ENCODE data around the gene FARP1.

The FARP1 gene

DNA sequence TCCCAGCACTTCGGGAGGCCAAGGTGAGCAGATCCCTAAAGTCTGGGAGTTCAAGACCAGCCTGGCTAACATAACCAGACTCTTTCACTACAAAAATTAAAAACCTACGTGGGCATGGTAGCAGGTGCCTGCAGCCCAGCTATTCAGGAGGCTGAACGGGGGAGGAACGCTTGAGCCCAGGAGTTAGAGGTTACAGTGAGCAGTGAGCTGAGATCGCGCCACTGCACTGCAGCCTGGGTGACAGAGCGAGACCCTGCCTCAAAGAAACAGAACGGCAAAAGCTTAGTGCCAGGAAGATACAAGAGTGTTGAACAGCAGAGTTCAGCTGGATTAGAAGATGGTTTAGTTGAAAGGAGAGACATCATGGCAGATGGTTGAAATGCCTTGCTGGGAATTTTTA is 58.3 kb downstream of the FARP1 start:
- DNase-seq (ENCODE audit: low read depth in 2 of 2, low spot score in 1 of 2) = no peak

DNA sequence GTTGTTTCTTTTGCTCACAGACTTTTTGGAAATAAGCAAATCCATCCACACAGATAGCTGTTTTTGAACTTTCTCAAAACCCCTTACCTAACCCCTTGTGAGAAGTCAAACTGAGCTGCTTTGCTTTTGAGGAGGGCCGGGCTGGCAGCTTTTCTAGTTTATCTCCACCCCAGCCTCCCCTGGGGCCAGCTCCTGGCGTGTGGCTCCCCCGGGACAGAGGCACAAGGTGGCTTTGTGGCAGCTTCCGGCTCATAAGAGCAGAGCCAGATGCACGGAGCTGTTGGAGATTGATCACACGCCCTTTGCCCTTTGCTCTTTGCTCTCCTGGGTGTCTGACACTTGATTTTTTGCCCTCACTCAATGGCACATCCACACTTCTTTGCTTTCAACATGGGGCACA is 59.1 kb downstream of the FARP1 start:
- no peak for DNase-seq (ENCODE audit: low read depth in 2 of 2, low spot score in 1 of 2)

DNA sequence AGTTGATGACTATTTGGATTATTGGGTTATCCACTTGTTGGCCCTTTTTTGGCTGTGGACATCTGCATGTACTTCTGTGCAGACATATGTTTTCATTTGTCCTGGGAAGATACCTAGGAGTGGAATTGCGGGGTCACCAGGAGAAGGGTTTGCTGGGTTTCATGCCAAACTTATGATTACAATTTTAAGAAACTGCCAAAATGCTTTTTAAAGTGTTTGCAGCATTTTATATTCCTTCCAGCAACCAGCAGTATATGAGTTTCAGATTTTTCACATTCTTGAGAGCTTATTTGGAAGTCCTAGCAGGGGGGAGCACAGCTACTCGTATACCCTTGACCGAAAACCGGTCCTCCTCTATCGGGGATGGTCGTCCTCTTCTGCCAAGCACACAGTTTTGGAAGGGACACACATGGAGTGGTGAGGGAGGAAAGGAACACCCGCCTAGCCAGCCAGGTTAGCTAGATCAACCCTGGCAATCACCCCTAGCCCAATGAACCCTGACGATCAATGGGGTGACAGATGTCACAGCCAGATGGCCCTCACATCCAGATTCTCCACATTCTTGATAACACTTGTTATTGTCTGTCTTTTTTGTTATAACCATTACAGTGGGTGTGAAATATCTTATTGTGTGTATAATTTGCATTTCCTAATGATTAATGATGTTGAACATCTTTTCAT is 60.9 kb downstream of the FARP1 start:
- DNase-seq (ENCODE audit: low read depth in 2 of 2, low spot score in 1 of 2) = no peak

DNA sequence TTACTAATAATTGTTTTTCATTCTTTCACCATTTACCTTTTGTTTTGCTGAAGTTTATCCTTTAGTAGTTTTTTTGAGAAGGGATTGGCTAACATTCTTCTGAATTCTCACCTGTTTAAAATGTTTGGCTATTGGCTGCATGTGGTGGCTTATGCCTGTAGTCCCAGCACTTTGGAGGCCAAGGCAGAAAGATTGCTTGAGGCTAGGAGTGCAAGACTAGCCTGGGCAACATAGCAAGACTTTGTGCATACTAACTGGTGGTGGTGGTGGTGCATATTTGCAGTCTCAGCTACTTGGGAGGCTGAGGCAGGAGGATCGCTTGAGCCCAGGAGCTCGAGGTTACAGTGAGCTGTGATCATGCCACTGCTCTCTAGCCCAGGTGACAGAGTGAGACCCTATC is 61.7 kb downstream of the FARP1 start:
- no peak for DNase-seq (ENCODE audit: low read depth in 2 of 2, low spot score in 1 of 2)

DNA sequence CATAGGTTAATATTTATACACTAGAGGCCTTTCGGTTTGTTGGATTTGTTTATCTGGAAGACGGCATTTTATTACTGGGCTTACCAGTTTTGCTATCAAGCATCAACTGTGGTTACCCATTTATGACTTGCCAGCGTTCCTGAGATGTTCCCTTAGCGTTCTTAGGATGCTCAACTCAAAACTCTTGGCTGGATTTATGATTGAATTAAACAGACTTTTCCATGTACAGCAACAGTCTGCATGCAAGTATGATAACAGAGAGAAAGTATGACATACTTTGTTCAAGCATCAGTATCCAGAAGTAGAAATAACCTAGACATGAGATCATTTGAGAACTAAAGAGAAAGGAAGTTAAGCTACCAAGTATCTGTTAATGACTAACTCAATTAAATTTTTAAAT is 64.1 kb downstream of the FARP1 start:
- DNase-seq (ENCODE audit: low read depth in 2 of 2, low spot score in 1 of 2) = no peak

DNA sequence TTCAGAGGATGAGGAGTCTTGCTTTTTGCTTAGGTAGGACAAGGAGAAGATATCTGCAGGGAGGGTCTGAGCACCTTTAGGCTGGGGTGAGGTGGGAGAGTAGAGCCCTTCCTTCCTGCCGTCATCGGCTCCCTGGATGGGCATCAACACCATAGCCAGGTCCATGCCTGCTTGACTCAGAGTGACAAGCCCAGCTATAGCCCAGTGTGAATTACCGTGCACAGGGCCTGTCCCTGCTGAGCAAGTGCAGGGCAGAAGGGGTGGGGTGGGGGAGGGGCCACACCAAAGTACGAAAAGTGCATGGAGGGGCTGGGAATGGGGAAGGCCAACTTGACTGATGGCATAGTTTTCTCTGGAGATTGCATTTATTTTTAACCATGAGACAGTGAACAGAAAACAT is 64.5 kb downstream of the FARP1 start:
- no peak for DNase-seq (ENCODE audit: low read depth in 2 of 2, low spot score in 1 of 2)

DNA sequence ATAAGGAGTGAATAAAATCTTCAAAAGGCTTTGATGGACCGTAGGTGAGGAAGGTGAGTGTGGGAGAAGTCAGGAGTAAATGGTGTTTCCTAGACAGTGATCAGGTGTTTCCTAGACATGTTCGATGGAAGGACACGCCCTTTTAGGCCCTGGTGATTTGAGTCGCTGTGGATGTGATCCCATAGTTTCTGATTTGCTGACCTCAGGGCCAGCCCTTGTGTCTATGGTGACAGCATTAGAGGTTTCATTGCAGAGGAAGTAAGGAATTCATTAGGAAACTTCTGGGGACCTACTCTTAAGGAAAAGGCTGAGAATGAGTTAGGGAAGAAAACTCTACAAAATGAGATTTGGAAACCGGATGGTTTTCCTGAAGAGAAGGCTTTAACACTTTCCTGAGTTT is 65.7 kb downstream of the FARP1 start:
- DNase-seq (ENCODE audit: low read depth in 2 of 2, low spot score in 1 of 2) = no peak

DNA sequence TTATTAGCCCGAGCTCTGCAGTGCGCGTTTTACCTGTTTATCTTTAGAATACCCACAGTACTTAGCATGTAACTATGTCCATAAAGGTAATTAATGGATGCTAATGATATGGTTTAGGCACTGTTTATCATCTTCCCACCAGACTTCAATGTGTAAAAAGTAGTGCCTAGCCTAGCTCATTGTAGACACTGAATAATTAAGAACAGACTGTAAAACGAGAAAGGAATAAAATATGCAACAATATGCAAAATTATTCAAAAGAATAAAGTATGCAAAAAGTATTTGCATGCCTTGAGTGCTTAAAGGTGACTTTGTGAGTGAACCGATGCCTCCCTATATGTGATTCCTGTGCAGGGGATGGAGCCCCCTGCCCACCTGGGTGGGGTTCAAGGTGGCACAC is 69.9 kb downstream of the FARP1 start:
- no peak for DNase-seq (ENCODE audit: low read depth in 2 of 2, low spot score in 1 of 2)

DNA sequence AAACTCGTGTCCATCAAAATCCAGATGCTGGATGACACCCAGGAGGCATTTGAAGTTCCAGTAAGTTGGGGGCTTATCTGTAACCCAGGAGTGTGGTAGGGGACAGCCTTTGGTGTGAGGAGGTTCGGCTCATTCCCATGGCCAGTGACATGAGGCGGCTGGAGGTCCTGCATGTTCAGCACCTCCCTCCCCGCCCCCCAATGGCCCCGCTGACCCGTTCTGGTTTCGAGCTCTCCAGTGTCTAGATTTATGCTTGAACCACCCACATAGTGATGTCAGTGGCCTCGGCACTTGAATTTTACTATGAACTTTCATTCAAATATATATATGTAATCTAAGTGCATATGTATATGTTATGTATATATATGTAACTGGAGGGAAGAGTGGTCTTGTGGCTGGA is 70.5 kb downstream of the FARP1 start:
- DNase-seq (ENCODE audit: low read depth in 2 of 2, low spot score in 1 of 2) = no peak

DNA sequence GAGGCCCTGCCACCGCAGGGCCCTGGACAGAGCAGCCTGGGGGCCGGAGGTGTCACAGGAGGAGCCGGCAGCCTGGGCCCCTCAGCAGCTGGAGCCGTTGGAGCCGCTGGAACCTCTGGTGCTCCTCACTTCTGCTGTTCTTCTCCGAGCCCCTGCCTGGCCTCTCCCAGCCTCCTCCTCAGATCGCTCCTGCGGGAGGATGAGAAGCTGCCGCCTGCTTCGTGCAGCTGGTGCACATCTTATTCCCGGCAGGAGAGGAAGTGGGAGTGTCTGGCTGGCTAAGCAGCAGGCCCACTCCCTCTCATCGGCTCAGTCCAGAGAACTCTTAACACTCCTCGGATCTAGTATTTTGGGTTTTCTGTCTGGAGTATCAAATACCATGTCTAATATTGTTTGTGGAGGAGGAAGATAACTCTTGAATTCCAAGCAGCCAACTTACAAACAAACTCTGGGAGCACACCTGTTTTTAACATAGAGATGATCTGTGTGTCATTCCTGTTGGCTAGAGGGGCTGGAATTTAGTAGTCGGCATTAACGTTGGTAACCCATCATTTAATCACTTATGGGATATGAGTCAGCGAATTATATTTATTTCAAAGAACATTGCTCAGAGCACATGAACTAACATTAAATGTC is 71.2 kb downstream of the FARP1 start:
- DNase-seq (ENCODE audit: low read depth in 2 of 2, low spot score in 1 of 2) = no peak

DNA sequence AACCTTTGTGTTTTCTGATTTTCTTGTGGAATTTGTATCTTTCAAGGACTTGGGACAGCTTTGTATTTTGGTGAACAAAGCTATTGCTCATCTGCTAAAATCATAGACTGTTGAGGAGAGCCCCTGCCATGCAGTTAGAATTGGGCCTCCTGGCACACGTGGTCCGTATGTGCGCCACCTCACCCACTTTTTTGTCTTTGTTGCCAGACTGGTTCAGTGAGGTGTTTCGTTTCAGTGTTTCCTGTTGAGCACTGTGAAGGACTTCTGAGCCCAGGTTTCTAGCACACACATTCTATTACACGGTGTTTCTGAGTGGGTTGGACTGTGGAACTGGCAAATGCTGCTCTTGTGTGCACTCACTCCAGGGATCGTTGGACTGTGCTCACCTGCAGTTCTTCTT is 71.8 kb downstream of the FARP1 start:
- no peak for DNase-seq (ENCODE audit: low read depth in 2 of 2, low spot score in 1 of 2)

DNA sequence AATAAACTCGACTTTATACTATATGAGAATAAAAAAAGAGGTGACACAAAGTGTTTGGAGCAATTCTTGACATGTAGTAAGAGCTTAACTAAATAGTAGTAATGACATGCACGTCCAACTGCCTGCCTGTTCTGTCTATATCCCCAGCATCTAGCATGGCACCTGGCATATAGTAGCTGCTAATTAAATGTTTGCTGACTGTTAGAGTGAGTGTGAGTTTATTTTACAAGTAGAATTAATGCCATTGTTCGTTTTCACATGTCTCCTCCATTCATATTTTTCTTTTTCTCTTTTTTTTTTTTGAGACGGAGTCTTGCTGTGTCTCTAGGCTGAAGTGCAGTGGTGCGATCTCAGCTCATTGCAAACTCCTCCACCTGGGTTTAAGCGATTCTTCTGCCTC is 72.6 kb downstream of the FARP1 start:
- DNase-seq (ENCODE audit: low read depth in 2 of 2, low spot score in 1 of 2) = no peak

DNA sequence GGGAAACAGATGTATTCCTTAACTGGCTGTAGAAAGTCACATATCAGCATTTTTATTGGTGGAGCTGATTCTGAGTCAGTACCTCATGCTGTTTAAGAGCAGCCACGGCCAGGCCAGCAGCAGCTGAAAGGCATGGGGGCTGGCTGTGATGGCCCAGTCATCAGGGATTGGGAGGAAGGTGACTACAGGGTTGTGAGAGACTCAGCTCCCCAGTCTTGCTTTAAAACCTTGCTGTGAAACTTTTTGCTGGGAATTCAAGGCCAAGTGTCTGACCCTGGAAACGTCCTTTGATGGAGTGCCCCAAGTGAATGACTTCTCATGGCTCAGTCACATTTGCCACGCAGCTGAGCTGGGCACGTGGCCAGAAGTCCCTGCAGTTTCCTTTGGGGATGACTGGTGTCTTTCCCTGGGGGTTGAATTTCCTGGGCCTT is 73.3 kb downstream of the FARP1 start:
- DNase-seq (ENCODE audit: low read depth in 2 of 2, low spot score in 1 of 2) = no peak

DNA sequence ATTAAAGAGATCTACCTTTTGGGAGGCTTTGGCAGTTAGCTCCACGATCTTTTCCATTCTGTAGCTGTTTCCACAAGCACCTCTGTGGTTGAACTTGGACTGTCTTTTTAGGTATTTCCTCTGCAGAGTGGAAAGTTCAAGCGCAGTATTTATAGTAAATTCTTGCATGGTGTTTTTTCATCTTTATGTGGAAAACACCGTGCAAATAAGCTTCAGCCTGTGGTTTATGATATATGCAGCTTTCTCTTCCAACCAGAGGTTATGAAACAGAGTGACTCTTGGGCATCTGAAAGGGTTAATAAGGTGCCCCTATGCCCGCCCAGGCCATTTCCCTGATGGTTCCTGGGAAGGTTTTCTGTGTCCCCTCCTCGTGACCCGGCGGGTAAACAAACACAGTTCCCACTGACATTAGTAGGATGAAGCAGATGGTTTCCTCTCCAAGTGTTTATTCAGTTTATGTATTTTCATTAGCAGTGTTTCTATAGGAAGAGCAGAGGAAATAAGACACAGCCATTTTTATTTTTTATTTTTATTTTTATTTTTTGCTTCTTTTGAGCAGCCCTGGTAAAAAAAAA is 73.9 kb downstream of the FARP1 start:
- no peak for DNase-seq (ENCODE audit: low read depth in 2 of 2, low spot score in 1 of 2)

DNA sequence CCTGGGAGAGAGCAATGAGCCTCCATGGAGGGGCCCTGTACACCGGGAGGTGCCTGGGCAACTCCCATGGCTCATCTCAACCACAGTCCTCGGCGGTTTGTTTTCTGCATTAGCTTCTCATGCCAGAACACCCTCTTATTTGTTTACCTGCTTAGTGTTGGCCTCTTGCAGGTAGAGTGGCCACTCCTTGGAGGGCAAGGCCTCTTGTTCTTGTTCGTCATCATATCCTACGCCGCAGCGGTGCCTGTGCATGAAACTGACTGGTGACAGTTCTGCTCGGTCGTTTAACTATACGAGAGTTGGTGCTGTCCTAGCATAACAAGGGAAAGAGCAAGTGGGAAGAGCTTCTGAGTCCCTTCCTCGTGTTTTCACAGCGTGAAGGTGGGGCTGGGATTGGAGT is 74.7 kb downstream of the FARP1 start:
- DNase-seq (ENCODE audit: low read depth in 2 of 2, low spot score in 1 of 2) = no peak

DNA sequence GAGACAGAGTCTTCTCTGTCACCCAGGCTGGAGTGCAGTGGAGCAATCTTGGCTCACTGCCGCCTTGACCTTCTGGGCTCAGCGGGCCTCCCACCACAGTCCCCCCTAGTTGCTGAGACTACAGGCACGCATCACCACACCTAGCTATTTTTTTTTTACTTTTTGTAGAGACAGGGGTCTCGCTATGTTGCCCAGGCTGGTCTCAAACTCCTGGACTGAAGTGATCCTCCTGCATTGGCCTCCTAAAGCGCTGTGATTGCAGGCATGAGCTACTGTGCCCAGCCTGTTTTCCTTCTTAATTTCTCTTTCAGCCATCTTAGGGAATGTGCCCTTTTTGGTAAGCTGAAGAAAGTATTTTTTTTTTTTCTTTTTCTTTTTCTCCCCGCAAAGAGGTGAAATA is 76.8 kb downstream of the FARP1 start:
- no peak for DNase-seq (ENCODE audit: low read depth in 2 of 2, low spot score in 1 of 2)

DNA sequence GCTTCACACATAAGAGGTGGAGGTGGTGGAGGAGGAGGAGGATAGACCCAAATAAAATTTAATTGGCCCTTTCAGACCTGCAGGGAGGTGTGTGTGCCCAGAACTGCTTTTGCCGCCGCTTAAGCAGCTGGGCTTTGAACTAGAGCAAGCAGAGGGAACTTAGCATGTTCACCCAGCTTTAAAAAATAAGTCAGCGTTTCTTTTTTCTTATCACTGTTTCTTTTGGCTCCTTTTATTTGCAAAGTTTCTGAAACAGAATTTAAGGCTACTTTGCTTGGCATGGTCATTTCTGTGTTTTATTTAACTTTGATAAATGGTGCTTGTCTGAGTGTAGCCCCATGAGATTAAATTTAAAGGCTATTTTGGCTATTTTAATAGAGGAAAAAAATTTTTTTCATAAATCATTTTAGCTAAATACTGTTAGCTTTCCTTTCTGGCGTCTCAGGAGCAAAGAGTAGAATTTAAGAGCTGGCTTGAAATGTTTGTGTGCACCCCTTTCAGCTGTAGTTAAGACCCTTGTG is 77.4 kb downstream of the FARP1 start:
- no peak for DNase-seq (ENCODE audit: low read depth in 2 of 2, low spot score in 1 of 2)

DNA sequence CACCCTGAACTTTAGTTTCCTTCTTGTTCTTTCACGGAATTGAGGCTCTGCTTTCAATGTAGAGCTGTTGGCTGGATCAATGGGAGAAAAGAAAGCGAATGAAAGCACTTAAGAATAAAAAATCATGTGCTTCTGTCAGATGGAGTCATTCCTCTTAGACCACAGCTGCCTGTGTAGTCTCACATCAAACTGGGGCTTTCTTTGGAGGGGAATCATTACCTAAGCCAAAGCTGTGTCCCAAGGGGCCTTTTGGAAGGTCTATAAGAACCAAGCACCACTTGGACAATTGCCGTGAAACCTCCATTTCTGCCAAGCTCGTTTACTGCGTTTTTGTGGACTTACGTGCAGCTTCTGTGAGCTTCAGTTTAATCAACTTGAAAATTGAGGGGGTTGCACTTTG is 78.3 kb downstream of the FARP1 start:
- DNase-seq (ENCODE audit: low read depth in 2 of 2, low spot score in 1 of 2) = no peak

DNA sequence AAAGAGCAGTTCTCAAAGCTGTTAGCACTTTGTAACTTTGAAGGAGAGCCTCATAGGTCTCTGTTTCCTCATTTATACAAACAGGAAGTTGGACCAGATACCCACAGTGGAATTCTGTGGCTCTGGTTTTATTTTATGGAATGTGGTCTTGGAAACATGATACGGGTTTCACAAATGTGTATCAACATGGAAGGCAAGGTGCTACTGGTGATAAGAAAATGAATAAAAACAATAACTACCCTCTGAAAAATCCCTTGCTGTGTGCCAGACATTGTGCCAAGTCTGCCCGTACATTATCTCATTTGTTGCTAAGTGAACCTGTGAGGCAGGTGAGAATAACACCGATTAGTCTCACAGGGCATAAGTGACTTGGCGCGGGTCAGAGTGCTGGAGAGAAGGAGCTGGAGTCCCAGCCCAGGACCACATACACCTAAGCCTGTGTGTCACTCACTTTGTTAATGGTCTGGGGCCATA is 79.2 kb downstream of the FARP1 start:
- no peak for DNase-seq (ENCODE audit: low read depth in 2 of 2, low spot score in 1 of 2)

DNA sequence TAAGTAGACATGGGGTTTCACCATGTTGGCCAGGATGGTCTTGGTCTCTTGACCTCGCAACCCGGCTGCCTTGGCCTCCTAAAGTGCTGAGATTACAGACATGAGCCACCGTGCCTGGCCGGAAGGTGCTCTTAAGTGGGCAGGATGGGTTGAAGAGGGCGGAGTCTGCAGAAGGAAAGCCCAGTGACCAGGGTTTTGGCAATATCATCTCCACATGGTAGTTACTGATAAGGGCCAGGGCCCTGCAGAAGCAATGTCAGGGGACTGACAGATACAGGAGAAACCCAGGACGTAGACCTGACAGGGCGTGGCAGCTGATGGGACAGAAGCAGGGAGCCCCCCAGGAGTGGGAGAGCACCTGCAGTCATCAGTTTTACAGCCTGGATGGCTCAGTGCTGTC is 79.9 kb downstream of the FARP1 start:
- no peak for DNase-seq (ENCODE audit: low read depth in 2 of 2, low spot score in 1 of 2)

DNA sequence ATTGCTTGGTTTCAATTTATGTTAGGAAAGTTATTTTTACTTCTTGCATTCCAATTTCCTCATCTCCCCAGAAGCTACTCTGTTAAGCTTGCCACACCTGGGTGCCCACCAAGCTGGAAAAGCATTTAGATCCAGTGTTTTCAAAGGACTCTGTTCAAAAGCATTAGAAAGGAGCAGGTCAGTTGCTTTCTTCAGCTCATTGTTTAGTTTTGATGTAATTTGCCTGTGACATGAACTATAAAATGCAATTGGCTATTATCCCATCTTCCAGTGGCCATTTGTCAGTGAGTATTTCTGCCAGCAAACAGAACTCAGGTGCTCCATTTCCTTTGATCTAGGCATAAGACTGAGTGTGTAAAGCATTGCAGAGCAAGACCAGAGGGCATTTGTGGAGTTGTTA is 80.8 kb downstream of the FARP1 start:
- DNase-seq (ENCODE audit: low read depth in 2 of 2, low spot score in 1 of 2) = no peak

DNA sequence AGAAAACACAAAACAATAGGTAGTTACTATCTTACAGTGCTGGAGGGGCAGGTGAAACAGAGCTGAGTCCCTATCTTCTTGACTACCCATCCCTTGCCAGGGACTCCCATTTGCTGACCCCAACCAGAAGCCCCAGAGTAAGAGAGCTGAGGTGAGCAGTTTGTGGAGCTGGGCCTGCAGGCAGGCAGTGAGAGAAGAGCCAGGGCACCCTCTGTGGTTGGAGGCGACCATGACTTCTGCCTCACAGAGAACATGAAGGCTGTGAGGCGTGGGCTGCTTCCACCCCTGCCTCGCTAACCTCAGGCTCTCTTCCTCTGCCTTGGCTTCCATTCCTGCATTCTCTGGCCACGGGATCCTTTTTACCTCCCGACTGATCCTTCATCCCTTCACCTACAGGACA is 81.7 kb downstream of the FARP1 start:
- no peak for DNase-seq (ENCODE audit: low read depth in 2 of 2, low spot score in 1 of 2)

All from stimulated activated CD8-positive, alpha-beta memory T cell treated with anti-CD3 and anti-CD28 coated beads, Interleukin-4, amount 100 ng/mL, for 1 hour (primary cell).